Liver (tissue), 3 donors: ENCODE measurements around the gene GDF10.

Source experiments
- CTCF ChIP-seq: fragments of 150-350 bp; IDR thresholded peaks from 2 replicates; pipeline ENCODE4 v1.5.1; 2017; ENCODE audit warnings: improper control_type of control experiment, low read depth, low read length; ENCODE audit not compliant: missing input control
- EGR1 ChIP-seq, 2 donors: IDR thresholded peaks; 2 replicates each; pipeline ENCODE4 v1.6.1; 2016 to 2018; ENCODE audit warnings: antibody characterized with exemption in 2 of 2, low read depth in 2 of 2
- RAD21 ChIP-seq, 2 donors: IDR thresholded peaks; 2 replicates each; pipeline ENCODE4 v1.6.1; 2016; ENCODE audit warnings: antibody characterized with exemption in 2 of 2, mild to moderate bottlenecking in 2 of 2
- TAF1 ChIP-seq: conservative IDR thresholded peaks from 2 replicates; pipeline ENCODE4 v1.6.1; 2016; ENCODE audit warnings: antibody characterized with exemption, mild to moderate bottlenecking
- donor health status: healthy.
- donor health status: healthy.

DNA sequence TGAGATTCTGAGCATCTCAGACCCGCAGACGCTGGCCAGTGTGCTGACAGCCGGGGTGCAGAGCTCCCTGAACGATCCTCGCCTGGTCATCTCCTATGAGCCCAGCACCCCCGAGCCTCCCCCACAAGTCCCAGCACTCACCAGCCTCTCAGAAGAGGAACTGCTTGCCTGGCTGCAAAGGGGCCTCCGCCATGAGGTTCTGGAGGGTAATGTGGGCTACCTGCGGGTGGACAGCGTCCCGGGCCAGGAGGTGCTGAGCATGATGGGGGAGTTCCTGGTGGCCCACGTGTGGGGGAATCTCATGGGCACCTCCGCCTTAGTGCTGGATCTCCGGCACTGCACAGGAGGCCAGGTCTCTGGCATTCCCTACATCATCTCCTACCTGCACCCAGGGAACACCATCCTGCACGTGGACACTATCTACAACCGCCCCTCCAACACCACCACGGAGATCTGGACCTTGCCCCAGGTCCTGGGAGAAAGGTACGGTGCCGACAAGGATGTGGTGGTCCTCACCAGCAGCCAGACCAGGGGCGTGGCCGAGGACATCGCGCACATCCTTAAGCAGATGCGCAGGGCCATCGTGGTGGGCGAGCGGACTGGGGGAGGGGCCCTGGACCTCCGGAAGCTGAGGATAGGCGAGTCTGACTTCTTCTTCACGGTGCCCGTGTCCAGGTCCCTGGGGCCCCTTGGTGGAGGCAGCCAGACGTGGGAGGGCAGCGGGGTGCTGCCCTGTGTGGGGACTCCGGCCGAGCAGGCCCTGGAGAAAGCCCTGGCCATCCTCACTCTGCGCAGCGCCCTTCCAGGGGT, 48.9 kb downstream of the GDF10 start:
- TF ChIP-seq EGR1 (IDR thresholded peaks at IDR 0.05; ENCODE audit: low read depth in 2 of 2) (no peak), CTCF (no peak), RAD21 (IDR thresholded peaks at IDR 0.05) (no peak), TAF1 (no peak)
